ENCODE data around the gene COL25A1.

- TF ChIP-seq EZH2 (IDR thresholded peaks at IDR 0.05; ENCODE audit: borderline replicate concordance, low read depth, low read length, poor library complexity, severe bottlenecking), result no peak
- TF ChIP-seq CTCF (conservative IDR thresholded peaks at IDR 0.05; ENCODE audit: low read depth, low read length), result no peak
Measured at GRCh38 chr4:108906006-108906405, 396.5 kb downstream of the COL25A1 start.
